ENCODE results near the gene SPNS3. TPM values are rescaled to one million over a fixed set of nuclear protein-coding genes. Genes with fewer than 3 reads are reported as not detected.

Gene SPNS3
- total and polyA plus RNA-seq, 9 of the 15 experiments (the other 6 are each of a cell fraction or from before 2014, with no cell fraction given), result not detected

DNA sequence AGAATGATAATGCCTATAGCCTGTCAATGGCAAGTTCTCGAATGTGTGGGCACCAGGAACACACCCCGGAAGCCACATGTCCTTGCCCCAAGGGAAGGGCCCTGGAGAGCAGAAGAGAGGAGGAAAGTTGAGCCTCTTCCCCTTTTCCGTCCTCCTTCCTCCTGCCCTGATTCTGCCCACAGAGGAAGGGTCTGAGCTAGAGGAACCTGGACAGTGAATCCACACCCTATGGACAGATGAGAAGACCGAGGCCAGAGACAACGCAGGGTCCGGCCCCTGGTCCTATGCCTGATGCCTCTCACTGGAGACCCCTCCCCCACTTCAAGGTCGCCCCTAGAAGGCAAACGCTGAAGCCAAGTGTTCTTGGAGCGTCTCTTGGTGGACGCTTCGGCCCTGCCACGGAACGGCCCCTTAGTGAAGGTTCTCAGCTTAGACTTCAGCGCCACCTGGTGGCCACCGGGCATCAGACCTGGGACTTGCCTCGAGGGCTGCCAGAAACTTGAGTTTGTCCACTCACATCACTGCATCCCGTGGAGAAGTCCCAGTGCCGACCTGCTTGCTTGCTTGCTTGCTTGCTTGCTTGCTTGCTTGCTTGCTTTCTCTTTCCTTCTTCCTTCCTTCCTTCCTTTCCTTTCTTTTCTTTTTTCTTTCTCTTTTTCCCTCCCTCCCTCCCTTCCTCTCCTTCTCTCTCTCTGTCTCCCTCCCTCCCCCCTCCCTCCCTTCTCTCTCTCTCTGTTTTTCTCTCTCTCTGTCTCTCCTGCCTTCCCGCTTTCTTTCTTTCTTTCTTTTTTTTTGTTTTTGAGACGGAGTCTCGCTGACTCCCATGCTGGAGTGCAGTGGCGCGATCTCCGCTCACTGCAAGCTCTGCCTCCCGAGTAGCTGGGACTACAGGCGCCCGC lies 20.6 kb upstream of the SPNS3 start (continued):
- TF ChIP-seq SMARCA5 (IDR thresholded peaks at IDR 0.05), result peak; percentile 40; the same call in 1 of the 2 replicates
- peak in 1 of 2 experiments; percentile 56; a peak in 2 of 4 replicates for TF ChIP-seq KDM1A (IDR thresholded peaks at IDR 0.05)
- peak; percentile 91 for TF ChIP-seq SMC3 (conservative IDR thresholded peaks at IDR 0.05; ENCODE audit: insufficient read depth, low read depth, low read length)
- TF ChIP-seq ZNF583 (CRISPR knock-in tag; IDR thresholded peaks at IDR 0.05), result no peak
- TF ChIP-seq ATF7 (IDR thresholded peaks at IDR 0.05), result 0 out of 2 replicates have a peak, but pooled peaks have one; percentile 26
- TF ChIP-seq, protein P1, sequence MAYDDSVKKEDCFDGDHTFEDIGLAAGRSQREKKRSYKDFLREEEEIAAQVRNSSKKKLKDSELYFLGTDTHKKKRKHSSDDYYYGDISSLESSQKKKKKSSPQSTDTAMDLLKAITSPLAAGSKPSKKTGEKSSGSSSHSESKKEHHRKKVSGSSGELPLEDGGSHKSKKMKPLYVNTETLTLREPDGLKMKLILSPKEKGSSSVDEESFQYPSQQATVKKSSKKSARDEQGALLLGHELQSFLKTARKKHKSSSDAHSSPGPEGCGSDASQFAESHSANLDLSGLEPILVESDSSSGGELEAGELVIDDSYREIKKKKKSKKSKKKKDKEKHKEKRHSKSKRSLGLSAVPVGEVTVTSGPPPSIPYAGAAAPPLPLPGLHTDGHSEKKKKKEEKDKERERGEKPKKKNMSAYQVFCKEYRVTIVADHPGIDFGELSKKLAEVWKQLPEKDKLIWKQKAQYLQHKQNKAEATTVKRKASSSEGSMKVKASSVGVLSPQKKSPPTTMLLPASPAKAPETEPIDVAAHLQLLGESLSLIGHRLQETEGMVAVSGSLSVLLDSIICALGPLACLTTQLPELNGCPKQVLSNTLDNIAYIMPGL (CRISPR knock-in tag; IDR thresholded peaks at IDR 0.05), result no peak
- no peak for TF ChIP-seq ZNF408 (CRISPR knock-in tag; IDR thresholded peaks at IDR 0.05; ENCODE audit: low read depth)
- no peak for TF ChIP-seq FUS (optimal IDR thresholded peaks at IDR 0.05; ENCODE audit: low read depth, low read length)
- TF ChIP-seq, protein P2, sequence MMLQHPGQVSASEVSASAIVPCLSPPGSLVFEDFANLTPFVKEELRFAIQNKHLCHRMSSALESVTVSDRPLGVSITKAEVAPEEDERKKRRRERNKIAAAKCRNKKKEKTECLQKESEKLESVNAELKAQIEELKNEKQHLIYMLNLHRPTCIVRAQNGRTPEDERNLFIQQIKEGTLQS (IDR thresholded peaks at IDR 0.05), result no peak
- TF ChIP-seq, protein P2 (CRISPR knock-in tag; conservative IDR thresholded peaks at IDR 0.05), result no peak
- no peak for TF ChIP-seq CREBBP (IDR thresholded peaks at IDR 0.05; ENCODE audit: low read depth, low read length)
- TF ChIP-seq MTA1 (IDR thresholded peaks at IDR 0.05; ENCODE audit: borderline replicate concordance), result no peak
- TF ChIP-seq EP300 (IDR thresholded peaks at IDR 0.05; ENCODE audit: low read length), result no peak
- no peak for TF ChIP-seq TBL1XR1 (IDR thresholded peaks at IDR 0.05; ENCODE audit: low read length in 2 of 2)
- TF ChIP-seq LARP7 (IDR thresholded peaks at IDR 0.05), result no peak
- peak; percentile 29; the same call in 1 of the 2 replicates for TF ChIP-seq NFIC (IDR thresholded peaks at IDR 0.05)
- no peak for TF ChIP-seq ELF1 (tag; IDR thresholded peaks at IDR 0.05)
- no peak for TF ChIP-seq ZNF347 (CRISPR knock-in tag; IDR thresholded peaks at IDR 0.05; ENCODE audit: low read depth)
- TF ChIP-seq MAFF (IDR thresholded peaks at IDR 0.05; ENCODE audit: low read length), result no peak
- 0 out of 2 replicates have a peak, but pooled peaks have one; percentile 13 for TF ChIP-seq RB1 (IDR thresholded peaks at IDR 0.05; ENCODE audit: low read depth)
- TF ChIP-seq RBM39 (optimal IDR thresholded peaks at IDR 0.05; ENCODE audit: low read depth, low read length), result no peak
- TF ChIP-seq GABPB2 (CRISPR knock-in tag; conservative IDR thresholded peaks at IDR 0.05), result no peak
- no peak for TF ChIP-seq ELF4 (CRISPR knock-in tag; IDR thresholded peaks at IDR 0.05)
- TF ChIP-seq, protein P3, sequence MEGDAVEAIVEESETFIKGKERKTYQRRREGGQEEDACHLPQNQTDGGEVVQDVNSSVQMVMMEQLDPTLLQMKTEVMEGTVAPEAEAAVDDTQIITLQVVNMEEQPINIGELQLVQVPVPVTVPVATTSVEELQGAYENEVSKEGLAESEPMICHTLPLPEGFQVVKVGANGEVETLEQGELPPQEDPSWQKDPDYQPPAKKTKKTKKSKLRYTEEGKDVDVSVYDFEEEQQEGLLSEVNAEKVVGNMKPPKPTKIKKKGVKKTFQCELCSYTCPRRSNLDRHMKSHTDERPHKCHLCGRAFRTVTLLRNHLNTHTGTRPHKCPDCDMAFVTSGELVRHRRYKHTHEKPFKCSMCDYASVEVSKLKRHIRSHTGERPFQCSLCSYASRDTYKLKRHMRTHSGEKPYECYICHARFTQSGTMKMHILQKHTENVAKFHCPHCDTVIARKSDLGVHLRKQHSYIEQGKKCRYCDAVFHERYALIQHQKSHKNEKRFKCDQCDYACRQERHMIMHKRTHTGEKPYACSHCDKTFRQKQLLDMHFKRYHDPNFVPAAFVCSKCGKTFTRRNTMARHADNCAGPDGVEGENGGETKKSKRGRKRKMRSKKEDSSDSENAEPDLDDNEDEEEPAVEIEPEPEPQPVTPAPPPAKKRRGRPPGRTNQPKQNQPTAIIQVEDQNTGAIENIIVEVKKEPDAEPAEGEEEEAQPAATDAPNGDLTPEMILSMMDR (IDR thresholded peaks at IDR 0.05 in 2 of 3, conservative IDR thresholded peaks at IDR 0.05 in 1 of 3; ENCODE audit: insufficient read depth in 2 of 3, low read depth in 1 of 3, low read length in 3 of 3), result peak; percentile 86 to 96 (median 91)
- no peak for TF ChIP-seq RBFOX2 (IDR thresholded peaks at IDR 0.05; ENCODE audit: low read depth, low read length)
- peak; percentile 56 for TF ChIP-seq CHD4 (IDR thresholded peaks at IDR 0.05; ENCODE audit: insufficient read depth, insufficient replicate concordance, low read depth, low read length, poor library complexity, severe bottlenecking)
- no peak for TF ChIP-seq SREBF2 (CRISPR knock-in tag; IDR thresholded peaks at IDR 0.05)

All from K562 (cell line).